ENCODE results near the gene ASAH2. TPM values are rescaled to one million over a fixed set of nuclear protein-coding genes. Genes with fewer than 3 reads are reported as not detected.

Gene ASAH2
- total RNA-seq, 1 experiment from 2014 or later, result 4.6 TPM

- no peak overlapping the region for H3K4me3 Mint-ChIP-seq
- peaks cover 4 to 7% of the 10 kb centered on the region in 2 experiments for H3K4me1 Mint-ChIP-seq
- no peaks in the 10 kb centered on the region for H3K9me3 Mint-ChIP-seq
Observed at GRCh38 chr10:50221470-50221869, 29.8 kb downstream of the ASAH2 start.

More at GRCh38 chr10:50221470-50221869, 29.8 kb downstream of the ASAH2 start:
- H3K27ac Mint-ChIP-seq, result no peak overlapping the region
- Histone ChIP-seq H2BK15ac (ENCODE audit: low read depth, low read length) (no peak overlapping the region), H2BK20ac (ENCODE audit: low read depth, low read length, poor library complexity, severe bottlenecking) (no peak overlapping the region), H3K4me2 (ENCODE audit: insufficient read depth, insufficient read length, low read length) (no peak overlapping the region), H2BK5ac (ENCODE audit: insufficient read length, low read length) (no peak overlapping the region), H2AK5ac (ENCODE audit: insufficient read length, low read length) (no peak overlapping the region), H3K23me2 (ENCODE audit: insufficient read length, low read depth, low read length, poor library complexity, severe bottlenecking) (no peaks in the 10 kb centered on the region), H3K4me1 (ENCODE audit: insufficient read depth, low read length) (no peaks in the 10 kb centered on the region), H3K27me3 (ENCODE audit: insufficient read depth, low read length) (no peaks in the 10 kb centered on the region), H2BK120ac (ENCODE audit: low read depth, low read length, poor library complexity, severe bottlenecking) (no peak overlapping the region), H3K23ac (ENCODE audit: insufficient read length, low read depth, low read length) (no peak overlapping the region), H3K9ac (ENCODE audit: extremely low read depth, insufficient read length, low read length) (no peak overlapping the region), H3K4ac (ENCODE audit: low read depth, low read length) (no peak overlapping the region), H3T11ph (ENCODE audit: low read length) (no peak overlapping the region), H3K56ac (ENCODE audit: insufficient read length, low read depth, low read length) (no peak overlapping the region), H4K8ac (replicated peaks; ENCODE audit: insufficient read length, low read depth, low read length) (no peak overlapping the region), H3K79me2 (ENCODE audit: insufficient read depth, low read length) (no peaks in the 10 kb centered on the region), H4K91ac (ENCODE audit: insufficient read length, low read depth, low read length) (no peak overlapping the region), H3K18ac (ENCODE audit: insufficient read length, low read depth, low read length) (no peak overlapping the region), H3K27ac (ENCODE audit: insufficient read length, low read depth, low read length) (no peak overlapping the region), H2AFZ (ENCODE audit: low read length) (no peak overlapping the region), H3K79me1 (ENCODE audit: insufficient read depth, low read depth, low read length, poor library complexity, severe bottlenecking) (no peaks in the 10 kb centered on the region), H2BK12ac (ENCODE audit: insufficient read length, low read depth, low read length) (no peak overlapping the region), H3K9me3 (ENCODE audit: control insufficient read depth, low read depth, low read length) (no peaks in the 10 kb centered on the region), H4K20me1 (ENCODE audit: control insufficient read depth, insufficient read depth, insufficient read length) (no peaks in the 10 kb centered on the region), H3K14ac (ENCODE audit: insufficient read depth, low read length) (no peak overlapping the region), H4K5ac (ENCODE audit: insufficient read length, low read depth, low read length) (no peak overlapping the region)
- no peak for DNase-seq
- no CpG with 5 or more reads among the region's 1 CpG for WGBS (ENCODE audit: extremely low coverage, insufficient read length, low lambda C conversion rate)
- H3K36me3 Mint-ChIP-seq (ENCODE audit: insufficient read depth in 1 of 3, low read depth in 3 of 3), result no peaks in the 10 kb centered on the region
- TF ChIP-seq CTCF (conservative IDR thresholded peaks at IDR 0.05), result no peak
- H3K27me3 Mint-ChIP-seq (ENCODE audit: low read depth), result no peaks in the 10 kb centered on the region
